Metanephros (tissue), 2 donors: ENCODE data around the gene GOLGA6L1. TPM values are rescaled to one million over a fixed set of nuclear protein-coding genes. Genes with fewer than 3 reads are reported as not detected.

Source experiments
- small RNA-seq: library from RNA; depleted of rRNA; stranded (forward); fragments of <200 nt; gene quantifications from one replicate; pipeline ENCODE3, GENCODE V24; 2014; ENCODE audit warnings: low replicate concordance
- total RNA-seq: library from RNA; depleted of rRNA; stranded (reverse); fragments of >200 nt; gene quantifications from one replicate; pipeline ENCODE4 v1.2.3, GENCODE V29; 2014

Gene GOLGA6L1, protein sequence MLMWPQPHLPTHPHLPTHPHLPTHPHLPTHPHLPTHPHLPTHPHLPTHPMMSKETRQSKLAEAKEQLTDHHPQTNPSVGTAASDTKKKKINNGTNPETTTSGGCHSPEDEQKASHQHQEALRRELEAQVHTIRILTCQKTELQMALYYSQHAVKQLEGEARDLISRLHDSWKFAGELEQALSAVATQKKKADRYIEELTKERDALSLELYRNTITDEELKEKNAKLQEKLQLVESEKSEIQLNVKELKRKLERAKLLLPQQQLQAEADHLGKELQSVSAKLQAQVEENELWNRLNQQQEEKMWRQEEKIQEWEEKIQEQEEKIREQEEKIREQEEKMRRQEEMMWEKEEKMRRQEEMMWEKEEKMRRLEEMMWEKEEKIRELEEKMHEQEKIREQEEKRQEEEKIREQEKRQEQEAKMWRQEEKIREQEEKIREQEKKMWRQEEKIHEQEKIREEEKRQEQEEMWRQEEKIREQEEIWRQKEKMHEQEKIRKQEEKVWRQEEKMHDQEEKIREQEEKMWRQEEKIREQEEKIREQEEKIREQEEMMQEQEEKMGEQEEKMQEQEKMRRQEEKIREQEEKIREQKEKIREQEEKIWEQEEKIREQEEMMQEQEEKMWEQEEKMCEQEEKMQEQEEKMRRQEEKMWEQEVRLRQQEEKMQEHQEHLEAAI
- total RNA-seq, result not detected

GRCh38 chr15:23136722-23137121, at the start of gene GOLGA6L1:
TSS of gene GOLGA6L1 (minus strand) at chr15:23136822. CDS start at chr15:23136731, 91 bp downstream.

Small RNA genes lying within 50 kb of the gene (small RNA-seq; reads per million reads assigned to genes)
- gene RN7SL106P, result not detected

Other genes starting within 250 kb of the GOLGA6L1 start
- gene CYFIP1, start 156.5 kb downstream of the GOLGA6L1 start, total RNA-seq, result 110 TPM
- 21.4 TPM for gene TUBGCP5, start 97.3 kb downstream of the GOLGA6L1 start, total RNA-seq
- not detected for gene GOLGA6L26, start 197.4 kb upstream of the GOLGA6L1 start, total RNA-seq
- 0.12 TPM for gene GOLGA8S, start 217.9 kb upstream of the GOLGA6L1 start, total RNA-seq